A673 (cell line): ENCODE results near the gene CAMK2N2. TPM values are rescaled to one million over a fixed set of nuclear protein-coding genes. Genes with fewer than 3 reads are reported as not detected.

Experiments used
- BruUV-seq: library from RNA; stranded (reverse); fragments of 400-500 nt; replicated peaks from 2 replicates; lab custom pipeline; 2021; lab: Mats Ljungman, UMichigan
- CTCF ChIA-PET: fragments of 300-600 bp; sonication (Branson Sonifier 250); formaldehyde crosslinking; loops from one replicate; lab custom pipeline; 2022; ENCODE audit warnings: antibody characterized with exemption; lab: Charles Lee
- POLR2A ChIA-PET: fragments of 300-600 bp; sonication (Branson Sonifier 250); formaldehyde crosslinking; loops from one replicate; lab custom pipeline; 2022; ENCODE audit warnings: antibody characterized with exemption; ENCODE audit not compliant: low non-redundant PET; lab: Charles Lee
- DNase-seq: peaks from one replicate; pipeline ENCODE4 v3.0.0-alpha.2; 2015; ENCODE audit warnings: low spot score
- H3K27ac ChIP-seq: fragments of 200-600 bp; sonication (generic); 2 replicates; pipeline ENCODE4 v1.5.1; 2016; ENCODE audit warnings: mixed run types, low read depth, mild to moderate bottlenecking, mixed read lengths, antibody characterized with exemption, low read length; ENCODE audit not compliant: poor library complexity, severe bottlenecking
- H3K27me3 ChIP-seq: fragments of 200-600 bp; sonication (generic); replicated peaks from 2 replicates; pipeline ENCODE4 v1.6.1; 2017; ENCODE audit warnings: mixed run types, low read depth, mild to moderate bottlenecking, mixed read lengths, antibody characterized with exemption, low read length; ENCODE audit not compliant: insufficient read depth, poor library complexity
- H3K36me3 ChIP-seq: fragments of 200-600 bp; sonication (generic); 2 replicates; pipeline ENCODE4 v1.6.1; 2016; ENCODE audit warnings: mixed run types, mild to moderate bottlenecking, mixed read lengths, antibody characterized with exemption, low read length; ENCODE audit not compliant: insufficient read depth, poor library complexity, severe bottlenecking
- H3K4me1 ChIP-seq: fragments of 200-600 bp; sonication (generic); 2 replicates; pipeline ENCODE4 v1.6.1; 2017; ENCODE audit warnings: mixed run types, mild to moderate bottlenecking, mixed read lengths, antibody characterized with exemption, low read length; ENCODE audit not compliant: insufficient read depth, poor library complexity, severe bottlenecking
- H3K4me3 ChIP-seq: fragments of 200-600 bp; sonication (generic); 2 replicates; pipeline ENCODE4 v1.5.1; 2016; ENCODE audit warnings: low read depth, mixed run types, mild to moderate bottlenecking, mixed read lengths, low read length; ENCODE audit not compliant: poor library complexity, severe bottlenecking
- H3K9me3 ChIP-seq: fragments of 200-600 bp; sonication (generic); 2 replicates; pipeline ENCODE4 v1.6.1; 2016; ENCODE audit warnings: mixed run types, low read depth, mild to moderate bottlenecking, mixed read lengths, antibody characterized with exemption, low read length; ENCODE audit not compliant: poor library complexity, severe bottlenecking
- EZH2 ChIP-seq: fragments of 200-600 bp; sonication (generic); IDR thresholded peaks from 2 replicates; pipeline ENCODE4 v1.6.1; 2017; ENCODE audit warnings: borderline replicate concordance, low read depth, mild to moderate bottlenecking, mixed read lengths, antibody characterized with exemption, low read length; ENCODE audit not compliant: poor library complexity, severe bottlenecking
- intact Hi-C: fragments of 100-400 bp; cut with micrococcal nuclease; formaldehyde crosslinking; loops from one replicate; pipeline ENCODE4 v1.10.0; 2022; ENCODE audit not compliant: unreplicated experiment
- total RNA-seq: library from RNA; stranded (reverse); gene quantifications from 2 replicates; pipeline ENCODE4 v1.2.3, GENCODE V29; 2021
- TF ChIP-seq, protein P1 (sequence below): fragments of 300-800, 200-600 bp; sonication (generic); conservative IDR thresholded peaks from 2 replicates; pipeline ENCODE4 v1.5.1; 2017; ENCODE audit warnings: low read depth, mild to moderate bottlenecking, antibody characterized with exemption, low read length, moderate library complexity, mixed read lengths

The CAMK2N2 gene
- total RNA-seq, 1 experiment from 2014 or later = 1.3 TPM

DNA sequence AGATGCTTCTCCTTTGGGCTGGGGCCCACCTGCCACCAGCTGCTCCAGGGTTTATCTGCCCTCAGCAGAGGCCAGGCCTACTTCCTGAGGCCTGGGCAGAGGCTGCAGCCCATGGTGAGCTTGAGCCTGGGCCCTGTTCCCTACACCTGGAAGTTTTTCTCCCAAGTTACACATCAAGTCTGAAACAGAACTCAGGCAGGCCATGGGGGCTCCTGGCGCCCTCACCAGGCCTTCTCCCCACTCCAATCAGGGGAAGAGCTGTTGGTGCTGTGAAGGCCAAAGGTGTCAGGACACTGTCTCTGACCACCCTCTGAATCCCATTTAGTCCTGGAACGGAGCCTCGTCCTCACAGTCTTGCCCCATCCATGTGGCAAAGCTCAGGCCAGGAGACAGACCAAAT, 24.7 kb downstream of the CAMK2N2 start:
- CTCF ChIA-PET = interaction anchor here (1.1 kb wide), 1 partner anchor 9 kb away, joined by 3 read pairs; no protein-coding TSS in a partner anchor
- BruUV-seq = no TSS peak

DNA sequence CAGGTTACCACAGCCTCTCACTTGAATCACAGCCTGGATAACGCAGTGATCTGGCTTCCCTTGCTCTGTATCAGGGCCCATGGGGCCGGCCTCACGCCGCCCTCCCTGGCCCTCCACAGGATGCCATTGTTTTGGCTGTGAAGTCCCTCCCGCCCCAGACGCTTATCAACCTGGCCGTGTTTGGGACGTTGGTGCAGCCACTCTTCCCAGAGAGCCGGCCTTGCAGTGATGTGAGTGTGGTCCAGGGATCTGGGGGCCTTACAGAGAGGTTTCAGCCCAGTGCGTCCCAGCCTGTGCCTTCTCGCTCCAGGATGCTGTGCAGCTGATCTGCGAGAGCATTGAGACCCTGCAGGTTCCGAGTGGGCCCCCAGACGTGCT, 25.3 kb downstream of the CAMK2N2 start:
- DNase-seq = no peak
- H3K4me3 ChIP-seq = no peak overlapping the region
- no peak overlapping the region for H3K27ac ChIP-seq
- TF ChIP-seq, protein P1, sequence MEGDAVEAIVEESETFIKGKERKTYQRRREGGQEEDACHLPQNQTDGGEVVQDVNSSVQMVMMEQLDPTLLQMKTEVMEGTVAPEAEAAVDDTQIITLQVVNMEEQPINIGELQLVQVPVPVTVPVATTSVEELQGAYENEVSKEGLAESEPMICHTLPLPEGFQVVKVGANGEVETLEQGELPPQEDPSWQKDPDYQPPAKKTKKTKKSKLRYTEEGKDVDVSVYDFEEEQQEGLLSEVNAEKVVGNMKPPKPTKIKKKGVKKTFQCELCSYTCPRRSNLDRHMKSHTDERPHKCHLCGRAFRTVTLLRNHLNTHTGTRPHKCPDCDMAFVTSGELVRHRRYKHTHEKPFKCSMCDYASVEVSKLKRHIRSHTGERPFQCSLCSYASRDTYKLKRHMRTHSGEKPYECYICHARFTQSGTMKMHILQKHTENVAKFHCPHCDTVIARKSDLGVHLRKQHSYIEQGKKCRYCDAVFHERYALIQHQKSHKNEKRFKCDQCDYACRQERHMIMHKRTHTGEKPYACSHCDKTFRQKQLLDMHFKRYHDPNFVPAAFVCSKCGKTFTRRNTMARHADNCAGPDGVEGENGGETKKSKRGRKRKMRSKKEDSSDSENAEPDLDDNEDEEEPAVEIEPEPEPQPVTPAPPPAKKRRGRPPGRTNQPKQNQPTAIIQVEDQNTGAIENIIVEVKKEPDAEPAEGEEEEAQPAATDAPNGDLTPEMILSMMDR = no peak
- H3K4me1 ChIP-seq = no peaks in the 10 kb centered on the region
- no peaks in the 10 kb centered on the region for H3K36me3 ChIP-seq
- CTCF ChIA-PET = interaction anchor here (1.1 kb wide), 1 partner anchor 8 kb away, joined by 3 read pairs; no protein-coding TSS in a partner anchor
- POLR2A ChIA-PET = no interaction called here
- peaks cover 19% of the 10 kb centered on the region for H3K27me3 ChIP-seq
- BruUV-seq = no TSS peak
- no peaks in the 10 kb centered on the region for H3K9me3 ChIP-seq
- intact Hi-C loops = no loop called here

More for the DNA sequence above, 24.7 kb downstream of the CAMK2N2 start:
- H3K9me3 ChIP-seq = no peaks in the 10 kb centered on the region
- intact Hi-C loops = no loop called here
- TF ChIP-seq EZH2 = no peak
- TF ChIP-seq, protein P1 = no peak
- no peaks in the 10 kb centered on the region for H3K4me1 ChIP-seq
- peaks cover 13% of the 10 kb centered on the region for H3K27me3 ChIP-seq
- POLR2A ChIA-PET = interaction anchor here (0.5 kb wide), 1 partner anchor 409 kb away, joined by 3 read pairs; no protein-coding TSS in a partner anchor
- no peaks in the 10 kb centered on the region for H3K36me3 ChIP-seq
- H3K27ac ChIP-seq = no peak overlapping the region
- H3K4me3 ChIP-seq = no peak overlapping the region
- DNase-seq = no peak

DNA sequence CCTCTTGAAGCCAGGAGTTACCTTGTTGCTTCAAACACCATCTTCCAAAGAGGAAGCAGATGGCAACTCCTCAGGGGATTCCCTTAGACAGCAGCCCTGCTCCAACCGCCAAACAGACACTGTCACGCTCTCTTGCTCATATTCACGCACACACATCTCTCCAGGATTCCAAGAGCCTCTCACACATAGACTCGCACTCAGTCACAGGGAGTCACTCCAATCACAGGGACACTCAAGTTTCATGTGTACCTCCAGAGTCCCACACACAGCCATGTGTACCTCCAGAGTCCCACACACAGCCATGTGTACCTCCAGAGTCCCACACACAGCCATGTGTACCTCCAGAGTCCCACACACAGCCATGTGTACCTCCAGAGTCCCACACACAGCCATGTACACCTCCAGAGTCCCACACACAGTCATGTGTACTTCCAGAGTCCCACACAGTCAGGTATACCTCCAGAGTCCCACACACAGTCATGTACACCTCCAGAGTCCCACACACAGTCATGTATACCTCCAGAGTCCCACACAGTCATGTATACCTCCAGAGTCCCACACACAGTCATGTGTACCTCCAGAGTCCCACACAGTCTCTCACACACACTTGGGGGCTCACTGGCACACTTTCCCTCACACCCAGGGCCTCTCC, 25.8 kb downstream of the CAMK2N2 start:
- Histone ChIP-seq H3K27ac (no peak overlapping the region), H3K36me3 (no peaks in the 10 kb centered on the region), H3K27me3 (peaks cover 24% of the 10 kb centered on the region), H3K4me3 (no peak overlapping the region), H3K4me1 (no peaks in the 10 kb centered on the region), H3K9me3 (no peaks in the 10 kb centered on the region)
- intact Hi-C loops = no loop called here
- no TSS peak for BruUV-seq
- no peak for DNase-seq
- TF ChIP-seq EZH2 = no peak
- TF ChIP-seq, protein P1 = no peak
- CTCF ChIA-PET = interaction anchor here (1.1 kb wide), 1 partner anchor 8 kb away, joined by 3 read pairs; no protein-coding TSS in a partner anchor
- POLR2A ChIA-PET = no interaction called here
